Right lobe of liver (tissue), 6 donors: ENCODE measurements around the gene MMP17. TPM values are rescaled to one million over a fixed set of nuclear protein-coding genes. Genes with fewer than 3 reads are reported as not detected.

ENCODE experiments used
- ATAC-seq, 4 donors: fragments of 200-7000 bp; cut with Tn5 transposase; one replicate each; pipeline ENCODE4 v1.9.1; 2020; ENCODE audit warnings: mild to moderate bottlenecking in 4 of 4, moderate library complexity in 4 of 4
- DNase-seq, 3 donors: peaks; one replicate each; pipeline ENCODE4 v3.0.0-alpha.2; 2020
- H3K27ac ChIP-seq, 3 donors: fragments of 200-600 bp; one replicate each; pipeline ENCODE4 v1.8.0; 2022
- H3K27me3 ChIP-seq, 2 donors: fragments of 200-600 bp; one replicate each; pipeline ENCODE4 v1.8.0; 2022
- H3K36me3 ChIP-seq, 4 donors: fragments of 200-600 bp; sonication (generic) in 1 of 4; one replicate each; pipeline versions ENCODE4 v1.5.1 to v1.8.0; 2017 to 2022; ENCODE audit warnings: control low read depth in 1 of 4
- H3K4me1 ChIP-seq, 4 donors: fragments of 200-600 bp; sonication (generic) in 1 of 4; one replicate each; pipeline versions ENCODE4 v1.5.1 to v1.8.0; 2017 to 2022; ENCODE audit warnings: control low read depth in 1 of 4
- H3K4me3 ChIP-seq, 3 donors: fragments of 200-600 bp; one replicate each; pipeline ENCODE4 v1.8.0; 2022
- H3K9me3 ChIP-seq, 4 donors: fragments of 200-600 bp; sonication (generic) in 1 of 4; one replicate each; pipeline versions ENCODE4 v1.5.1 to v1.8.0; 2017 to 2022; ENCODE audit warnings: control low read depth in 1 of 4
- POLR2A ChIP-seq: fragments of 450-650 bp; IDR thresholded peaks from one replicate; pipeline ENCODE4 v1.6.1; 2017; ENCODE audit warnings: antibody characterized with exemption, mild to moderate bottlenecking
- WGBS: methylation state at CpG from one replicate; pipeline ENCODE4 v1.1.6; 2018; ENCODE audit warnings: low coverage, low lambda C conversion rate; ENCODE audit not compliant: insufficient coverage; ENCODE audit errors: missing lambda C conversion rate; 5-methylcytosine and 5-hydroxymethylcytosine counted together
- intact Hi-C, 2 donors: fragments of 100-400 bp; cut with DNase I; formaldehyde crosslinking; loops; one replicate each; pipeline versions ENCODE4 v1.11.2 to v1.14.1; 2022
- total RNA-seq, 6 experiments: library from RNA; depleted of rRNA in 2 of 6; stranded (reverse); fragments of >200 nt in 2 of 6; fragmentation: NEBNext Ultra II Directional in 3 of 6; extraction: Animal tissue kit (Norgen Biotek cat#: 25700) in 3 of 6; gene quantifications; one replicate each; pipeline versions ENCODE4 v1.1.0 to v1.2.4, GENCODE V29; 2016 to 2023
- TF ChIP-seq, protein P1 (sequence below), 4 donors: fragments of 200-600 bp in 3 of 4; fragments of 450-650 bp in 1 of 4; IDR thresholded peaks; one replicate each; pipeline versions ENCODE4 v1.5.1 to v1.8.0; 2016 to 2022; ENCODE audit warnings: antibody characterized with exemption in 4 of 4, mild to moderate bottlenecking in 2 of 4
- donor health status: DM: no; HTN: yes; CAD: no.
- donor health status: DM: no; HTN: no; CAD: no.
- donor health status: DM: no; HTN: no; CAD: no.
- donor health status: DM: no; HTN: yes; CAD: no.
- donor health status: DM: no; HTN: yes; CAD: no.

Gene MMP17
- total RNA-seq, 6 experiments from 2014 or later, result 0.58 to 3.9 (median 0.73) TPM

- intact Hi-C loops, result no loop called here
- Histone ChIP-seq H3K4me1 (peaks cover 0 to 34% (median 7%) of the 10 kb centered on the region in 4 donors), H3K9me3 (no peaks in the 10 kb centered on the region), H3K4me3 (peak overlapping the region in 2 of 3 donors; percentile 32 to 47), H3K27ac (peak overlapping the region; percentile 14 to 74 (median 73)), H3K36me3 (no peaks in the 10 kb centered on the region), H3K27me3 (no peaks in the 10 kb centered on the region)
- 5% methylated on average over 12 of the region's 22 CpGs for WGBS
- TF ChIP-seq, protein P1, sequence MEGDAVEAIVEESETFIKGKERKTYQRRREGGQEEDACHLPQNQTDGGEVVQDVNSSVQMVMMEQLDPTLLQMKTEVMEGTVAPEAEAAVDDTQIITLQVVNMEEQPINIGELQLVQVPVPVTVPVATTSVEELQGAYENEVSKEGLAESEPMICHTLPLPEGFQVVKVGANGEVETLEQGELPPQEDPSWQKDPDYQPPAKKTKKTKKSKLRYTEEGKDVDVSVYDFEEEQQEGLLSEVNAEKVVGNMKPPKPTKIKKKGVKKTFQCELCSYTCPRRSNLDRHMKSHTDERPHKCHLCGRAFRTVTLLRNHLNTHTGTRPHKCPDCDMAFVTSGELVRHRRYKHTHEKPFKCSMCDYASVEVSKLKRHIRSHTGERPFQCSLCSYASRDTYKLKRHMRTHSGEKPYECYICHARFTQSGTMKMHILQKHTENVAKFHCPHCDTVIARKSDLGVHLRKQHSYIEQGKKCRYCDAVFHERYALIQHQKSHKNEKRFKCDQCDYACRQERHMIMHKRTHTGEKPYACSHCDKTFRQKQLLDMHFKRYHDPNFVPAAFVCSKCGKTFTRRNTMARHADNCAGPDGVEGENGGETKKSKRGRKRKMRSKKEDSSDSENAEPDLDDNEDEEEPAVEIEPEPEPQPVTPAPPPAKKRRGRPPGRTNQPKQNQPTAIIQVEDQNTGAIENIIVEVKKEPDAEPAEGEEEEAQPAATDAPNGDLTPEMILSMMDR (IDR thresholded peaks at IDR 0.05), result no peak
- peak; percentile 29 for TF ChIP-seq POLR2A
- DNase-seq (peak; percentile 93 to 96 (median 95)), ATAC-seq (peak; percentile 87 to 91 (median 90))
These were observed 32.5 kb downstream of the MMP17 start for GRCh38 chr12:131860472-131861260.

- ATAC-seq (no peak), DNase-seq (peak in 1 of 3 donors; percentile 45)
- WGBS, result 63% methylated on average over 4 of the region's 12 CpGs
These were observed 33.3 kb downstream of the MMP17 start for GRCh38 chr12:131861261-131862083.

GRCh38 chr12:131862084-131862441 is 33.9 kb downstream of the MMP17 start:
- ATAC-seq, result peak; percentile 5 to 63 (median 38)
- no peak for TF ChIP-seq POLR2A
- TF ChIP-seq, protein P1 (IDR thresholded peaks at IDR 0.05), result no peak

More at GRCh38 chr12:131861261-131862083, 33.3 kb downstream of the MMP17 start:
- no peak for TF ChIP-seq POLR2A
- TF ChIP-seq, protein P1 (IDR thresholded peaks at IDR 0.05), result no peak
- Histone ChIP-seq H3K4me1 (peaks cover 0 to 34% (median 7%) of the 10 kb centered on the region in 4 donors), H3K9me3 (no peaks in the 10 kb centered on the region), H3K27me3 (no peaks in the 10 kb centered on the region), H3K36me3 (no peaks in the 10 kb centered on the region), H3K4me3 (no peak overlapping the region), H3K27ac (peak overlapping the region; percentile 14 to 74 (median 73))
- intact Hi-C loops, result no loop called here

DNA sequence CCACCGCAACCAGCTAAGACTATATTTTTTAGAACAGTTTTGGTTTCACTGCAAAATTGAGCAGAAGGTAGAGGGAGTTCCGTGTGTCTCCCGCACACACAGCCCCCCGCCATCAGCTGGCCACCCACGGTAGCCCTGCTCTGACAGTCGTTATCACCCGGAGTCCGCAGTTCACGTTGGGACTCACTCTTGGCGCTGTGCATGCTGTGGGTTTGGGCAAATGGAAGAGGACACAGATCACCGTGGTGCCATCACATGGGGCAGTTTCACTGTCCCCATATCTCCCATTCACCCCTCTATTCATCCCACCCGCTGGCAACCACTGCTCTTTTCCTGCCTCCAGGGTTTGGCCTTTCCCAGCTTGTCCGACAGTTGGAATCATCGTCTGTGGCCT is 34.4 kb downstream of the MMP17 start:
- H3K27ac ChIP-seq, result peak overlapping the region in 2 of 3 donors; percentile 5 to 21

More at GRCh38 chr12:131862084-131862441, 33.9 kb downstream of the MMP17 start:
- peak overlapping the region in 2 of 3 donors; percentile 21 to 73 for H3K27ac ChIP-seq
- no peaks in the 10 kb centered on the region for H3K36me3 ChIP-seq
- intact Hi-C loops, result no loop called here
- H3K4me3 ChIP-seq, result no peak overlapping the region
- peak in 1 of 3 donors; percentile 74 for DNase-seq
- no peaks in the 10 kb centered on the region for H3K9me3 ChIP-seq
- WGBS, result no CpG with 5 or more reads among the region's 4 CpGs
- no peaks in the 10 kb centered on the region for H3K27me3 ChIP-seq
- H3K4me1 ChIP-seq, result peaks cover 0 to 34% (median 7%) of the 10 kb centered on the region in 4 donors

More for the DNA sequence above, 34.4 kb downstream of the MMP17 start:
- Histone ChIP-seq H3K4me3 (no peak overlapping the region), H3K36me3 (no peaks in the 10 kb centered on the region), H3K27me3 (no peaks in the 10 kb centered on the region), H3K9me3 (no peaks in the 10 kb centered on the region), H3K4me1 (peaks cover 0 to 34% (median 7%) of the 10 kb centered on the region in 4 donors)
- WGBS, result 21% methylated on average over 12 of the region's 14 CpGs
- no peak for TF ChIP-seq POLR2A
- TF ChIP-seq, protein P1 (IDR thresholded peaks at IDR 0.05), result no peak
- intact Hi-C loops, result no loop called here
- DNase-seq, result peak in 1 of 3 donors; percentile 67
- peak in 1 of 4 donors; percentile 26 for ATAC-seq
